H9 (cell line): Measurements from ENCODE around the gene RIMBP2. TPM values are rescaled to one million over a fixed set of nuclear protein-coding genes. Genes with fewer than 3 reads are reported as not detected.

Experiments used
- DNase-seq: peaks from one replicate; pipeline ENCODE4 v3.0.0-alpha.2; 2017
- H2AFZ ChIP-seq: one replicate; pipeline ENCODE4 v1.6.1; 2013; ENCODE audit warnings: mild to moderate bottlenecking, low read length, control low read depth, moderate library complexity
- H2AK5ac ChIP-seq: 2 replicates; pipeline ENCODE4 v1.6.1; 2013; ENCODE audit warnings: low read length, control low read depth, mixed read lengths; ENCODE audit not compliant: insufficient read length
- H2BK120ac ChIP-seq: one replicate; pipeline ENCODE4 v1.6.1; 2013; ENCODE audit warnings: low read depth, mild to moderate bottlenecking, low read length, control low read depth, inconsistent platforms; ENCODE audit not compliant: poor library complexity, severe bottlenecking
- H2BK12ac ChIP-seq: 2 replicates; pipeline ENCODE4 v1.6.1; 2013; ENCODE audit warnings: low read length, control low read depth, mixed read lengths, low read depth; ENCODE audit not compliant: insufficient read length
- H2BK15ac ChIP-seq: 2 replicates; pipeline ENCODE4 v1.6.1; 2013; ENCODE audit warnings: low read depth, low read length, control low read depth
- H2BK20ac ChIP-seq: one replicate; pipeline ENCODE4 v1.6.1; 2013; ENCODE audit warnings: low read depth, mild to moderate bottlenecking, low read length, control low read depth, inconsistent platforms; ENCODE audit not compliant: poor library complexity, severe bottlenecking
- H2BK5ac ChIP-seq: 2 replicates; pipeline ENCODE4 v1.6.1; 2013; ENCODE audit warnings: low read length, control low read depth, mixed read lengths; ENCODE audit not compliant: insufficient read length
- H3K14ac ChIP-seq: 2 replicates; pipeline ENCODE4 v1.6.1; 2013; ENCODE audit warnings: low read length, control low read depth; ENCODE audit not compliant: insufficient read depth
- H3K18ac ChIP-seq: 2 replicates; pipeline ENCODE4 v1.6.1; 2013; ENCODE audit warnings: low read depth, mild to moderate bottlenecking, mixed read lengths, low read length, control low read depth; ENCODE audit not compliant: insufficient read length
- H3K23ac ChIP-seq: 2 replicates; pipeline ENCODE4 v1.6.1; 2013; ENCODE audit warnings: low read length, control low read depth, mixed read lengths, low read depth; ENCODE audit not compliant: insufficient read length
- H3K23me2 ChIP-seq: 2 replicates; pipeline ENCODE4 v1.6.1; 2013; ENCODE audit warnings: low read depth, mild to moderate bottlenecking, mixed read lengths, low read length, control low read depth; ENCODE audit not compliant: insufficient read length, poor library complexity, severe bottlenecking
- H3K27ac ChIP-seq: 2 replicates; pipeline ENCODE4 v1.5.1; 2013; ENCODE audit warnings: low read length, control low read depth, mixed read lengths, low read depth; ENCODE audit not compliant: insufficient read length
- H3K27me3 ChIP-seq: 2 replicates; pipeline ENCODE4 v1.6.1; 2013; ENCODE audit warnings: low read length, control low read depth, inconsistent platforms; ENCODE audit not compliant: insufficient read depth
- H3K4ac ChIP-seq: 2 replicates; pipeline ENCODE4 v1.6.1; 2013; ENCODE audit warnings: low read depth, mild to moderate bottlenecking, control low read depth, inconsistent platforms, low read length, moderate library complexity
- H3K4me1 ChIP-seq: 2 replicates; pipeline ENCODE4 v1.6.1; 2013; ENCODE audit warnings: low read length, control low read depth, inconsistent platforms; ENCODE audit not compliant: insufficient read depth
- H3K4me2 ChIP-seq: 2 replicates; pipeline ENCODE4 v1.6.1; 2013; ENCODE audit warnings: low read length, control low read depth, mixed read lengths; ENCODE audit not compliant: insufficient read length, insufficient read depth
- H3K56ac ChIP-seq: 2 replicates; pipeline ENCODE4 v1.6.1; 2013; ENCODE audit warnings: low read depth, mild to moderate bottlenecking, mixed read lengths, low read length, control low read depth; ENCODE audit not compliant: insufficient read length
- H3K79me1 ChIP-seq: 2 replicates; pipeline ENCODE4 v1.6.1; 2013; ENCODE audit warnings: low read depth, mild to moderate bottlenecking, moderate library complexity, low read length, control low read depth, inconsistent platforms; ENCODE audit not compliant: insufficient read depth, poor library complexity, severe bottlenecking
- H3K79me2 ChIP-seq: 2 replicates; pipeline ENCODE4 v1.6.1; 2013; ENCODE audit warnings: low read length, control low read depth, inconsistent platforms; ENCODE audit not compliant: insufficient read depth
- H3K9ac ChIP-seq: 2 replicates; pipeline ENCODE4 v1.6.1; 2013; ENCODE audit warnings: low read length, control low read depth, mixed read lengths; ENCODE audit not compliant: insufficient read length; ENCODE audit errors: extremely low read depth
- H3K9me3 ChIP-seq: one replicate; pipeline ENCODE4 v1.6.1; 2013; ENCODE audit warnings: low read depth, low read length, inconsistent platforms; ENCODE audit not compliant: control insufficient read depth
- H3T11ph ChIP-seq: one replicate; pipeline ENCODE4 v1.6.1; 2013; ENCODE audit warnings: mild to moderate bottlenecking, low read length, control low read depth, inconsistent platforms
- H4K20me1 ChIP-seq: one replicate; pipeline ENCODE4 v1.6.1; 2013; ENCODE audit not compliant: control insufficient read depth, insufficient read length, insufficient read depth
- H4K5ac ChIP-seq: 2 replicates; pipeline ENCODE4 v1.6.1; 2013; ENCODE audit warnings: low read depth, mild to moderate bottlenecking, mixed read lengths, low read length, control low read depth; ENCODE audit not compliant: insufficient read length
- H4K8ac ChIP-seq: replicated peaks from 2 replicates; pipeline ENCODE4 v1.6.1; 2013; ENCODE audit warnings: low read length, control low read depth, mixed read lengths, low read depth; ENCODE audit not compliant: insufficient read length
- H4K91ac ChIP-seq: 2 replicates; pipeline ENCODE4 v1.6.1; 2013; ENCODE audit warnings: low read depth, mild to moderate bottlenecking, moderate library complexity, mixed read lengths, low read length, control low read depth; ENCODE audit not compliant: insufficient read length
- H3K27ac Mint-ChIP-seq, 3 experiments: 2 replicates in 2 of 3; 3 replicates in 1 of 3; pipeline ENCODE4 v1.8.0; 2020 to 2021; ENCODE audit warnings: mixed read lengths in 3 of 3, mild to moderate bottlenecking in 1 of 3, moderate library complexity in 1 of 3
- H3K27me3 Mint-ChIP-seq: 2 replicates; pipeline ENCODE4 v1.8.0; 2021; ENCODE audit warnings: low read depth, mild to moderate bottlenecking, moderate library complexity, mixed read lengths
- H3K36me3 Mint-ChIP-seq, 3 experiments: 2 replicates in 2 of 3; 3 replicates in 1 of 3; pipeline ENCODE4 v1.8.0; 2020 to 2021; ENCODE audit warnings: low read depth in 3 of 3, mixed read lengths in 3 of 3; ENCODE audit not compliant: insufficient read depth in 1 of 3
- H3K4me1 Mint-ChIP-seq, 2 experiments: 2 replicates each; pipeline ENCODE4 v1.8.0; 2020; ENCODE audit warnings: mixed read lengths in 2 of 2
- H3K4me3 Mint-ChIP-seq, 2 experiments: 2 replicates in 1 of 2; 3 replicates in 1 of 2; pipeline ENCODE4 v1.8.0; 2020 to 2021; ENCODE audit warnings: mild to moderate bottlenecking in 2 of 2, mixed read lengths in 2 of 2, moderate library complexity in 1 of 2
- H3K9me3 Mint-ChIP-seq, 2 experiments: 2 replicates in 1 of 2; 3 replicates in 1 of 2; pipeline ENCODE4 v1.8.0; 2020; ENCODE audit warnings: mild to moderate bottlenecking in 2 of 2, mixed read lengths in 2 of 2, moderate library complexity in 1 of 2
- CTCF ChIP-seq: fragments of 200-600 bp; sonication (generic); conservative IDR thresholded peaks from 3 replicates; pipeline ENCODE4 v1.8.0; 2021; ENCODE audit warnings: antibody characterized with exemption, mild to moderate bottlenecking
- WGBS: extraction: QIAGEN DNeasy Blood & Tissue Kit; methylation state at CpG from one replicate; pipeline ENCODE4 v1.1.7; 2013; ENCODE audit warnings: missing lambda C conversion rate, low lambda C conversion rate, mixed read lengths; ENCODE audit not compliant: insufficient read length; ENCODE audit errors: extremely low coverage; 5-methylcytosine and 5-hydroxymethylcytosine counted together
- total RNA-seq: library from RNA; stranded (reverse); gene quantifications from 2 replicates; pipeline ENCODE4 v1.2.1, GENCODE V29; 2021

The RIMBP2 gene
- total RNA-seq, 1 experiment from 2014 or later, result 0.70 TPM

- peaks cover 0 to under 1% of the 10 kb centered on the region in 2 experiments; a peak in 1 of 5 replicates for H3K9me3 Mint-ChIP-seq
- no peak overlapping the region for H2BK15ac ChIP-seq
- H4K20me1 ChIP-seq, result no peaks in the 10 kb centered on the region
- no peak overlapping the region for H3K56ac ChIP-seq
- H3K27ac ChIP-seq, result no peak overlapping the region
- H3K14ac ChIP-seq, result no peak overlapping the region
- no peak overlapping the region for H2BK5ac ChIP-seq
- no peak overlapping the region for H4K91ac ChIP-seq
- H2BK12ac ChIP-seq, result no peak overlapping the region
- H2BK120ac ChIP-seq, result no peak overlapping the region
- DNase-seq, result no peak
- no peaks in the 10 kb centered on the region; the same call in 1 of the 2 replicates for H3K4me1 ChIP-seq
- no peak overlapping the region for H3K4me3 Mint-ChIP-seq
- H3K27ac Mint-ChIP-seq, result 0 out of 7 replicates have a peak overlapping the region, but pooled peaks of 1 of the 3 experiments have one; percentile 36
- H3K36me3 Mint-ChIP-seq, result no peaks in the 10 kb centered on the region
- no peaks in the 10 kb centered on the region; the same call in 1 of the 2 replicates for H3K27me3 Mint-ChIP-seq
- H4K8ac ChIP-seq, result no peak overlapping the region
- no peak overlapping the region for H3K4me2 ChIP-seq
- peaks cover 14% of the 10 kb centered on the region in 2 experiments for H3K4me1 Mint-ChIP-seq
- no peaks in the 10 kb centered on the region for H3K23me2 ChIP-seq
- H3T11ph ChIP-seq, result no peak overlapping the region
- no peak overlapping the region for H4K5ac ChIP-seq
- H3K27me3 ChIP-seq, result no peaks in the 10 kb centered on the region
- H2AFZ ChIP-seq, result no peak overlapping the region
- TF ChIP-seq CTCF, result no peak
- H3K9me3 ChIP-seq, result no peaks in the 10 kb centered on the region
- no peaks in the 10 kb centered on the region for H3K79me1 ChIP-seq
- H3K4ac ChIP-seq, result no peak overlapping the region
- no peaks in the 10 kb centered on the region for H3K79me2 ChIP-seq
- no peak overlapping the region for H3K18ac ChIP-seq
- H3K23ac ChIP-seq, result no peak overlapping the region
- no peak overlapping the region for H3K9ac ChIP-seq
- H2BK20ac ChIP-seq, result no peak overlapping the region
- no peak overlapping the region for H2AK5ac ChIP-seq
- WGBS, result no CpG with 5 or more reads among the region's 22 CpGs
Observed at GRCh38 chr12:130461839-130462557, 254.1 kb downstream of the RIMBP2 start.
